A549 (cell line): ENCODE data around the gene IL12A. TPM values are rescaled to one million over a fixed set of nuclear protein-coding genes. Genes with fewer than 3 reads are reported as not detected.

Source experiments
- ATAC-seq, 2 experiments: fragments of 200-7000 bp in 1 of 2; fragments of >200 bp in 1 of 2; cut with Nextera tagmentation in 1 of 2; cut with Tn5 transposase in 1 of 2; 3 replicates each; pipeline versions ENCODE4 v1.8.0 to v1.9.1; 2018 to 2020; ENCODE audit warnings: mild to moderate bottlenecking in 1 of 2, moderate library complexity in 1 of 2
- CTCF ChIA-PET: fragments of 300-600 bp; sonication (Branson Sonifier 250); formaldehyde crosslinking; extraction: SDS; loops from one replicate; lab custom pipeline; 2021; ENCODE audit warnings: antibody characterized with exemption, inconsistent platforms; lab: Yijun Ruan, JAX
- POLR2A ChIA-PET: fragments of 350-600 bp; formaldehyde crosslinking; extraction: SDS; loops from one replicate; lab custom pipeline; 2021; ENCODE audit warnings: antibody characterized with exemption, inconsistent platforms; lab: Yijun Ruan, JAX
- DNase-seq, 2 experiments: peaks; one replicate each; pipeline versions ENCODE4 v3.0.0 to v3.0.0-alpha.2; 2011 to 2016; ENCODE audit warnings: low read depth in 1 of 2, low spot score in 1 of 2
- FAIRE-seq: peaks from 2 replicates; lab custom pipeline; 2011; peaks lifted over from hg19 to GRCh38; lab: Jason Lieb, UNC
- H3K27ac ChIP-seq, 2 experiments: fragments of >200 bp; sonication (Bioruptor Twin); formaldehyde crosslinking; 3 replicates each; pipeline ENCODE4 v1.5.1; 2016 to 2017
- H3K4me1 ChIP-seq: fragments of >200 bp; sonication (Bioruptor Twin); formaldehyde crosslinking; 3 replicates; pipeline ENCODE4 v1.6.1; 2016
- H3K4me2 ChIP-seq: fragments of >200 bp; sonication (Bioruptor Twin); formaldehyde crosslinking; 3 replicates; pipeline ENCODE4 v1.6.1; 2016
- H3K4me3 ChIP-seq: fragments of >200 bp; sonication (Bioruptor Twin); formaldehyde crosslinking; 3 replicates; pipeline ENCODE4 v1.5.1; 2016
- H3K9me3 ChIP-seq: fragments of >200 bp; sonication (Bioruptor Twin); formaldehyde crosslinking; 3 replicates; pipeline ENCODE4 v1.6.1; 2016
- BCL3 ChIP-seq: fragments of >200 bp; sonication (Bioruptor Twin); formaldehyde crosslinking; IDR thresholded peaks from 3 replicates; pipeline ENCODE4 v1.6.1; 2016
- CBX8 ChIP-seq: fragments of 200-600 bp; sonication (generic); IDR thresholded peaks from 2 replicates; pipeline ENCODE4 v1.6.1; 2016
- CEBPB ChIP-seq, 2 experiments: fragments of >200 bp in 1 of 2; sonication (Bioruptor Twin) in 1 of 2; formaldehyde crosslinking in 1 of 2; IDR thresholded peaks; 2 replicates each; pipeline ENCODE4 v1.6.1; 2012 to 2016
- E2F6 ChIP-seq: IDR thresholded peaks from 2 replicates; pipeline ENCODE4 v1.6.1; 2012; ENCODE audit warnings: low read depth, borderline replicate concordance
- ELK1 ChIP-seq: fragments of 150-350 bp; IDR thresholded peaks from 2 replicates; pipeline ENCODE4 v1.6.1; 2014; ENCODE audit warnings: low read depth, mild to moderate bottlenecking, low read length
- FOSB ChIP-seq: fragments of 250-450 bp; sonication (Bioruptor Pico); IDR thresholded peaks from 2 replicates; pipeline ENCODE4 v1.5.0; 2020; ENCODE audit warnings: mild to moderate bottlenecking, moderate library complexity
- FOSL2 ChIP-seq, 2 experiments: fragments of 450-650 bp in 1 of 2; fragments of >200 bp in 1 of 2; sonication (Bioruptor Twin) in 1 of 2; formaldehyde crosslinking; IDR thresholded peaks; 2 replicates each; pipeline versions ENCODE4 v1.5.0 to v1.6.1; 2016 to 2020; ENCODE audit warnings: mild to moderate bottlenecking in 1 of 2, moderate library complexity in 1 of 2
- FOXS1 ChIP-seq: fragments of 250-450 bp; sonication (Bioruptor Pico); IDR thresholded peaks from 2 replicates; pipeline ENCODE4 v1.5.0; 2020; ENCODE audit warnings: mild to moderate bottlenecking, moderate library complexity
- HEYL ChIP-seq: fragments of 250-450 bp; sonication (Bioruptor Pico); IDR thresholded peaks from 2 replicates; pipeline ENCODE4 v1.8.0; 2021; ENCODE audit warnings: mild to moderate bottlenecking, moderate library complexity
- HOXB13 ChIP-seq: fragments of 250-450 bp; sonication (Bioruptor Pico); IDR thresholded peaks from 2 replicates; pipeline ENCODE4 v1.5.0; 2020; ENCODE audit warnings: low read depth, mild to moderate bottlenecking, moderate library complexity
- JUNB ChIP-seq: fragments of >200 bp; sonication (Bioruptor Twin); formaldehyde crosslinking; IDR thresholded peaks from 2 replicates; pipeline ENCODE4 v1.6.1; 2016
- KDM1A ChIP-seq: fragments of 200-600 bp; sonication (generic); IDR thresholded peaks from 2 replicates; pipeline ENCODE4 v1.6.1; 2016; ENCODE audit warnings: low read depth, mild to moderate bottlenecking
- KDM5A ChIP-seq: fragments of 200-600 bp; sonication (generic); IDR thresholded peaks from 2 replicates; pipeline ENCODE4 v1.6.1; 2016; ENCODE audit warnings: antibody characterized with exemption, mild to moderate bottlenecking
- MAZ ChIP-seq: fragments of 150-350 bp; IDR thresholded peaks from 2 replicates; pipeline ENCODE4 v1.6.1; 2014; ENCODE audit warnings: antibody characterized with exemption, low read depth, low read length, borderline replicate concordance
- MYC ChIP-seq: IDR thresholded peaks from 2 replicates; pipeline ENCODE4 v1.6.1; 2012; ENCODE audit warnings: mild to moderate bottlenecking, inconsistent platforms, low read length, improper control_type of control experiment, borderline replicate concordance
- NPAS2 ChIP-seq: fragments of 250-450 bp; sonication (Bioruptor Pico); IDR thresholded peaks from 2 replicates; pipeline ENCODE4 v1.8.0; 2022; ENCODE audit warnings: mild to moderate bottlenecking, moderate library complexity, borderline replicate concordance
- NR3C1 ChIP-seq: fragments of >200 bp; sonication (Bioruptor Twin); formaldehyde crosslinking; IDR thresholded peaks from 3 replicates; pipeline ENCODE4 v1.6.1; 2017
- PHF8 ChIP-seq: fragments of 200-600 bp; sonication (generic); IDR thresholded peaks from 2 replicates; pipeline ENCODE4 v1.6.1; 2016; ENCODE audit warnings: low read depth, mild to moderate bottlenecking, antibody characterized with exemption, moderate library complexity, borderline replicate concordance
- RARB ChIP-seq: fragments of 250-450 bp; sonication (Bioruptor Pico); IDR thresholded peaks from 2 replicates; pipeline ENCODE4 v1.8.0; 2021; ENCODE audit warnings: mild to moderate bottlenecking, moderate library complexity
- SMC3 ChIP-seq: fragments of >200 bp; sonication (Bioruptor Twin); formaldehyde crosslinking; IDR thresholded peaks from 3 replicates; pipeline ENCODE4 v1.6.1; 2018; ENCODE audit warnings: inconsistent platforms
- TFCP2L1 ChIP-seq: fragments of 250-450 bp; sonication (Bioruptor Pico); IDR thresholded peaks from 2 replicates; pipeline ENCODE4 v1.5.0; 2021; ENCODE audit warnings: mild to moderate bottlenecking
- TP53 ChIP-seq: fragments of 250-450 bp; sonication (Bioruptor Pico); IDR thresholded peaks from 2 replicates; pipeline ENCODE4 v1.5.0; 2021; ENCODE audit warnings: mild to moderate bottlenecking, moderate library complexity
- ZSCAN20 ChIP-seq: fragments of 250-450 bp; sonication (Bioruptor Pico); IDR thresholded peaks from 2 replicates; pipeline ENCODE4 v1.8.0; 2022; ENCODE audit warnings: mild to moderate bottlenecking, moderate library complexity
- WGBS: methylation state at CpG from one replicate; pipeline ENCODE4 v1.1.6; 2017; ENCODE audit errors: missing lambda C conversion rate; 5-methylcytosine and 5-hydroxymethylcytosine counted together
- polyA plus RNA-seq, 4 experiments: library from polyadenylated mRNA; depleted of rRNA in 3 of 4; stranded (reverse); fragments of >200 nt; fragmentation: RNase III in 1 of 4; extraction: RNeasy Plus Mini Kit Qiagen cat#74134 plus additional on column Dnase treatment in 1 of 4; gene quantifications; 2 replicates in 3 of 4; 3 replicates in 1 of 4; pipeline ENCODE4 v1.2.3, GENCODE V29; 2011 to 2017

The IL12A gene
- polyA plus RNA-seq, 2 of the 4 experiments (the other 2 are of a cell fraction): 1.3 to 1.7 TPM

- ATAC-seq (no peak), DNase-seq (no peak), FAIRE-seq (no peak)
- no peak overlapping the region; the same call in 2 of the 3 replicates for H3K4me2 ChIP-seq
- no peak overlapping the region for H3K4me3 ChIP-seq
- H3K4me1 ChIP-seq: 0 out of 3 replicates have a peak, but pooled peaks cover 3% of the 10 kb centered on the region
- TF ChIP-seq TFCP2L1 (CRISPR knock-in tag) (no peak), KDM5A (no peak), BCL3 (no peak), NPAS2 (CRISPR knock-in tag) (no peak), JUNB (0 out of 2 replicates have a peak, but pooled peaks have one; percentile 15)
- no peak overlapping the region for H3K27ac ChIP-seq
- H3K9me3 ChIP-seq: no peaks in the 10 kb centered on the region
- CTCF ChIA-PET: interaction anchor here (0.6 to 3.4 kb wide), 5 partner anchors 18 to 119 kb away, joined by 3 to 12 read pairs (median 3); no protein-coding TSS in a partner anchor
- POLR2A ChIA-PET: no interaction called here
These were observed 41.4 kb upstream of the IL12A start for GRCh38 chr3:159947220-159947619.

- DNase-seq: no peak
- ChIA-PET CTCF (interaction anchor here (1.2 kb wide), 1 partner anchor 54 kb away, joined by 3 read pairs; no protein-coding TSS in a partner anchor), POLR2A (no interaction called here)
- ATAC-seq: no peak
- WGBS: 37% methylated on average over 5 of the region's 5 CpGs
- H3K4me2 ChIP-seq: no peak overlapping the region
- no peak overlapping the region for H3K4me3 ChIP-seq
- no peaks in the 10 kb centered on the region for H3K9me3 ChIP-seq
- TF ChIP-seq FOSB (CRISPR knock-in tag) (no peak), PHF8 (no peak), SMC3 (no peak), NR3C1 (no peak)
- H3K27ac ChIP-seq: no peak overlapping the region
- FAIRE-seq: no peak
- 0 out of 3 replicates have a peak, but pooled peaks cover 3% of the 10 kb centered on the region for H3K4me1 ChIP-seq
These were observed 40.0 kb upstream of the IL12A start for GRCh38 chr3:159948429-159949144.

- Histone ChIP-seq H3K4me3 (no peak overlapping the region), H3K4me2 (no peak overlapping the region), H3K9me3 (no peaks in the 10 kb centered on the region), H3K27ac (no peak overlapping the region), H3K4me1 (0 out of 3 replicates have a peak, but pooled peaks cover 3% of the 10 kb centered on the region)
- ATAC-seq (no peak), FAIRE-seq (no peak), DNase-seq (no peak)
- ChIA-PET CTCF (interaction anchor here (0.6 to 1.0 kb wide), 3 partner anchors 36 to 1692 kb away, joined by 3 read pairs; no protein-coding TSS in a partner anchor), POLR2A (no interaction called here)
- TF ChIP-seq CEBPB (IDR thresholded peaks at IDR 0.05) (no peak), MAZ (no peak), TP53 (no peak), CBX8 (no peak), ZSCAN20 (CRISPR knock-in tag) (no peak), HEYL (CRISPR knock-in tag) (no peak), MYC (no peak), JUNB (no peak), HOXB13 (CRISPR knock-in tag) (no peak), FOSL2 (IDR thresholded peaks at IDR 0.05) (no peak), FOSL2 (CRISPR knock-in tag; IDR thresholded peaks at IDR 0.05) (no peak), ELK1 (no peak), E2F6 (no peak), RARB (CRISPR knock-in tag) (no peak), KDM1A (no peak), FOXS1 (CRISPR knock-in tag) (no peak)
- 78% methylated on average over 3 of the region's 3 CpGs for WGBS
These were observed 38.3 kb upstream of the IL12A start for GRCh38 chr3:159950156-159950898.
